HG03066 (cell line): Measurements from ENCODE around the gene INVS.
"Not testable (repeated sequence)": the region's sequence is repeated elsewhere in the genome, so short reads cannot be mapped to it uniquely, and the experiment has no call there.

Experiments used
- ATAC-seq: cut with Tn5 transposase; IDR thresholded peaks from one replicate; pipeline ENCODE4 v1.9.1; 2021; ENCODE audit warnings: low read depth; ENCODE audit not compliant: unreplicated experiment

The INVS gene

DNA sequence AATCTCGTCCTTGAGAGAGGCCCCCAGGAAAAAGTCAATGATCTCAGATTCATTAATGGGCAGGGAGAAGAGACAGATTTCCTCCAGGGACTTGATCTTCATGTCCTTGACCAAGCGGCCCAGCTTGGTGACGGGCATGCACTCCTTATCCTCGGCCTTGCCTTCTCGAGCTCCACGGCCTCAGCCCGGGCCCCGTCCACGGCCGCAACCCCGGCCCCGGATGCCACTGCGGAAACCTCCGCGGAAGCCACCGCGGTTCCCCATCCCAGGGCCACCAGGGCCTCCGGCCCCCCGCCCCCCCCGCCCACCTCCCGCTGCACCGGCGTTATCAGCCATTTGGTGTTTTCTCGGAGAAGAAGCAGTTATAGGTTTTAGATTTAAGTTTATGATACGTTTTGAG, 18.3 kb downstream of the INVS start:
- ATAC-seq: no peak

DNA sequence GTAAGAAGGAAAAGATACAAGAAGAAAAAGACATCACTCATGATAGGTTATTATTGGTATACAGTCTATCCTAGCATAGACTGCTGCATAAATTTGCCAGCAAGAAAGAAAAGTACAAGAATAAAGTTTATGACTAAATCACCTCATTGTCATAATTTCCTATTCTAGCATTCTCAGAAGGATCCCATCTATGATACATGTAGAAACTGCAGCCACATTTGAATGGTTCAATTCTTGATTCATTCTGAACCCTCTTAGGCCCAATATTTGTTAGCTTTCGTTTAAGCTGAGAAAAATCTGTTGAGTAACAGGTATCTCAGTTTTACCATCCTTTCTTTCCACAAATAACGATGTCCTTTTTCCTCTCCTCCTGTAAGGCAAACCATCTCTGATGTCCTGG, 21.2 kb downstream of the INVS start:
- no peak for ATAC-seq

DNA sequence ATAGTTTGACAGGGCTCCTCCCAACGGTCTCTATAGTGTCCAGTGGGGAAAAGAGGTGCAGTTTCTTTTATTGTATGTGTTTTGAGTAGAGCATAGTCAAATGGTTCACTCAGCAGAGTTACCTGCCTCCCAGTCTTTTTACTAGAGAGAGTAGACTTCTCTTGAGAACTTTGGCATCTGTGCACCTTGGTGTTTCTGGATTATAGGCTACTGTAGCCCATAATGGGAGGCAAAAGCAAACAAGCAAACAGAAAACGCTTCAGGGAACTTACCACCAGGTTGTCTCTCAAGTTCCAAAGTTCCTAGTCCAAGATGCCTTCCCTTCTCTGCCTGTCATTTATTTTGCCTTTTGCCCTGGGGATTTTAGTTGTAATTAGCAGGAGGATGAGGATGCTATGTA, 26.2 kb downstream of the INVS start:
- ATAC-seq: no peak

DNA sequence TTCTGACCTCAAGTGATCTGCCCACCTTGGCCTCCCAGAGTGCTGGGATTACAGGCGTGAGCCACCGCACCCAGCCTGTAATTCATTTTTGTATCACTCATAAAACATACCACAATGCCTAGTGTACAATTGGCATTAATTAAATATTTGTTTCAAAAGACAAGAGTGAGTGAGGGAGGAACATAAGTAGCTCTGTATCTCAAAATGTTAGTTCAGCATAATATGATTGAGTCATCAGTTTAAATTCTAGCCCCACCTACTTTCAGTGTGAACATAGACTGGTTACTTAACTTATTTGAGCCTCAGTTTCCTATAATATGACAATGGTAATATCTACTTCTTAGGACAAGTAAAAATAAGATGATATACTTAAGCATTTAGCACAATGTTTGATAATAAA, 26.9 kb downstream of the INVS start:
- no peak for ATAC-seq

DNA sequence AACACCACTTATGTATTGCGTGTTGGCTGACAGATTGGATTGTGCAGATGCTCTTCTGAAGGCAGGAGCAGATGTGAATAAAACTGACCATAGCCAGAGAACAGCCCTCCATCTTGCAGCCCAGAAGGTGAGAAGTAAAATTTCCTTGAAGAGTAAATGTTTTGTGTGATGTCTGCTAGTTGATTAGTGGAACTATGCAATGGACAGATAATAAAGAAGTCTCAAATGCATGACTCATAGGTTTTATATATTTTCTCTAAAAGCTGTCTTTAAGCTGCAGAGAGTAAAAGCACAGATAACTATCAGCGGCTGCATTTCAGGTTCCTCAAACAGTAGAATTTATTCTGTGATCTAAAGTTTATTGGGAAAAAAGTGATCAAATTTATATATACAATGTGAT, 27.4 kb downstream of the INVS start:
- ATAC-seq: no peak

DNA sequence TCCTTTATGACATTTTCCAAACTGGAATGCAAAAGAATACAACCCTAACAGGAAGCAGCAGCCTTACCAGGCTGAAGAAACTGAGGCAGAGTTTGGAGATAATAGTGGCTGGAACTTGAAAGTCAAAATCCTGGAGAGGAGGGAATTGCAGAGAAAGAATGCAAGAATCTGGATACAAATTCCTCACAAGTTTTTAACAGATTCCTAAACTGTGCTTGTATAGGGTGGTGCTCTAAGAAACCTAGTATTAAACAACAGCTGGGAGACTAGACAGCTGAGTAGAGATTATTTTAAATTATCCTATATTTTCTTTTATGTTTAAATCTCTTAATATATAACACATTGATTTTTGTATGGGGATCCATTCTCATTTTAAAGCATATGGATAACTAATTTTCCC, 30.7 kb downstream of the INVS start:
- ATAC-seq: no peak

DNA sequence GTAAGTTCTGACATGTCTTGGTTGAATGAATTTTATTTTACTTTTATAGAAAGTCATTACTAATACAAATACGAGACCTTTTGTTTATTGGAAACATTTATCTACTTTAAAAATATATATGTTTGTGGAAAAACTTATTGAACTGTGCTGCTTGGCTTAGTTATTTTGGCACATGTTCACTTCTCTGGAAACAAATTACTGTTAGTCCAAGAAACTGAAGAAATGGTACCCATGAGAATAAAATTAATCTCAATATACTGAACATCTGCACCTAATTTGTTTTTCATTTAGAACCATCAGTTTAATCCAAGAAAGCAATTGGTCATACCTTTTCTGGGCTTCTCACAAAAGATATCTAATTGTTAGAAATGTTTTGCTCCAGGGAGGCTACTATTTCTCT, 32.2 kb downstream of the INVS start:
- no peak for ATAC-seq

DNA sequence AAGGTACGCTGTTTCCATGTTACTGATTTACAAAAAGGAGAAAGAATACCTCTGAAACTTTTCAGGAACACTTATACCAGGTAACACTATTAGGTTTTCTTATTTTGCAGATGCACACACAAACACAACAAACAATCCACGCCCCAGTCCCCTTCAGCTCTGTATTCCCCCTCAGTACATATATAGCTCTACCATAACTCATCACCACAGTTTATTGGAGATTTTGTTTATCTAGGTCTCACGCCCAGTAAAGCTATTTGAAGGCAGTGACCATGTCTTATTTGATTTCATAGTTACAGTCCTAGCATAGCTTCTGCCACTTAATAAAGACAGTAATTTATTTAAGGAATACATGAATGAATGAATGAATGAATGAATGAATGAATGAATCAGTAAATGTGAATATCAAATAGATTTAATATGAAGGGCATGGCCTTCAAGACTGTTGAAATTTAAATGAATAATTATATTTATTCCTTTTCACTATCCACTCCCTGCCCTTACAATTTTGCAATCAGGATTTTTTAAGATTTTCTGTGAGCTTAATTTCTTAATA, 32.9 kb downstream of the INVS start:
- no peak for ATAC-seq

DNA sequence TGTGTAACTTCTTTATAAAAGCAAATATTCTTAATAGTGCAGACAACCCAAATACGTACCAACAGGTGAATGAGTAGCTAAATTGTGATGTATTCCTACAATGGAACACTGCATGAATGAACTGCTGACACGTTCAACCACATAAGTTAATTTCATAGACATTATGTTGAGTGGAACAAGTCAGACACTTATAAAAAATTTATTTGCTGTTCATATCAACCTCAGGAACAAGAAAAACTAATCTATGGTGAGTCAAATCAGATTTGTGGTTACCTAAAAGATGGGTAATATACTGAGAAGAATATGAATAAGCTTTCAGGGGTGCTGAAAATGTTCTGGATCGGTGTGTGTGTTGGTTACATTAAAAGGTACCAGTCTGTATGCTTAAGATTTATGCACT, 35.7 kb downstream of the INVS start:
- ATAC-seq: no peak

DNA sequence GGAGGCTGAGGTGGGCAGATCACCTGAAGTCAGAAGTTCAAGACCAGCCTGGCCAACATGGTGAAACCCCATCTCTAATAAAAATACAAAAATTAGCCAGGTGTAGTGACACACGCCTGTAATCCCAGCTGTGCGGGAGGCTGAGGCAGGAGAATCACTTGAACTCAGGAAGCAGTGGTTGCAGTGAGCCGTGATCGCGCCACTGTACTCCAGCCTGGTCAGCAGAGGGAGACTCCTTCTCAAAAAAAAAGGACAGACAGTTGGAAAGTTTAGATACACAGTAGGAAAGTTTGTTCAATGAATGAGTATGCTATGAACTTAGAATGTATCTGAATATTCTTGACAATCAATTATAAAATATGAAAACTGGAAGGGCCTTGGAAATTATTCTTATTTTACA, 37.8 kb downstream of the INVS start:
- not testable (repeated sequence) for ATAC-seq

DNA sequence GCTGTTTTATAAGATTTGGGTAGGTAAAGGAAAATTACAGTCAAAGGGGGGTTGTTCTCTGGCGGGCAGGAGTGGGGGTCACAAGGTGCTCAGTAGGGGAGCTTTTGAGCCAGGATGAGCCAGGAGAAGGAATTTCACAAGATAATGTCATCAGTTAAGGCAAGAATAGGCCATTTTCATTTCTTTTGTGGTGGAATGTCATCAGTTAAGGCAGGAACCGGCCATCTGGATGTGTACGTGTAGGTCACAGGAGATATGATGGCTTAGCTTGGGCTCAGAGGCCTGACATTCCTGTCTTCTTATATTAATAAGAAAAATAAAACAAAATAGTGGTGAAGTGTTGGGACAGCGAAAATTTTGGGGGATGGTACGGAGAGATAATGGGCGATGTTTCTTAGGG, 41.3 kb downstream of the INVS start:
- ATAC-seq: not testable (repeated sequence)

DNA sequence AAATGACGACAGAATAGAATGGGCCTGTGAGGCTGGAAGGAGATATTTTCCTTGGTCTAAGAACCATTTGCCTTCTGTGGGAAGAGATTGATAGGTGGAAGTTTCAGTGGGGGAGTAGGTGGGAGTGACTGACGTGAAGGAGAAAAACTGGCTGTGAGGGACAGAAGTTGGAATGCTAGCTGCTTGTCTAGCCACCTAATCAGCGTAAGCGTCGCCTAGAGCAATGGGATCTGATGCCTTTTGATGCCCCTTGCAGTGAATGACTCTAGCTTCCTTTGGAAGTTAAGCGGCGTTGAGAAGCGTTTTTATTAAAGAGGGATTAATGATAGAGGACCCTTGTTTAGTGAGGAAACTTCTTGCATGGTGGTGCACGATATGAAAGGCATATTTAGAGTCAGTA, 42.8 kb downstream of the INVS start:
- not testable (repeated sequence) for ATAC-seq

DNA sequence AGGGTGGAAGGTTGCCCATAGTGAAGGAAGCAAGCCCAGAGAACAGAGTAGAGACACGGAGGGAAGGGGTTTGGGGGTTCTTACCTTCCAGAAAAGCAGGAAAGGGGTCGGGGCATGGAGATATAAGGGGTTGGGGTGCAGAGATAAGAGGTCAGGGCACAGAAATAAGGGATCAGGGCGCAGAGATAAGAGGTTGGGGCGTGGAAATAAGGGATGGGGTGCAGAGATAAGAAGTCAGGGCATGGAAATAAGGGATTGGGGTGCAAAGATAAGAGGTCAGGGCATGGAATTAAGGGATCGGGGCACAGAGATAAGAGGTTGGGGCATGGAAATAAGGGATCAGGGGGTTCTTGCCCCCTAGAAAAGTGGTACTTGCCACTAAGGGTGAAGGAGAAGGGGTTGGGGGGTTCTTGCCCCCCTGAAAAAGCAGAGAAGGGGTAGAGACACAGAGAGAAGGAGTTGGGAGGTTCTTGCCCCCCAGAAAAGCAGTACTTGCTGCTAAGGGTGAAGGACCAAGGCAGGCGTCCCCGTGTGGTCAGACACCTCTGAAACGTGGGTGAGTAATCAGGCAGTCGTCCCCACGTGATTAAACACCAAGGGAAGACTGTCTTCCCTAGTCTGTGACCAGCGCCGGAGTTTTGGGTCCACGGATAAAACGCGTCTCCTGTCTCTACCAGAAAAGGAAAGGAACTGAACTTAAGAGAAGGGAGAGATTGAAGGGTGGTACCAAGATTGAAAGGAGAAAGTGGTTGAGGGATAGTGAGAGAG, 46.3 kb downstream of the INVS start:
- not testable (repeated sequence) for ATAC-seq

DNA sequence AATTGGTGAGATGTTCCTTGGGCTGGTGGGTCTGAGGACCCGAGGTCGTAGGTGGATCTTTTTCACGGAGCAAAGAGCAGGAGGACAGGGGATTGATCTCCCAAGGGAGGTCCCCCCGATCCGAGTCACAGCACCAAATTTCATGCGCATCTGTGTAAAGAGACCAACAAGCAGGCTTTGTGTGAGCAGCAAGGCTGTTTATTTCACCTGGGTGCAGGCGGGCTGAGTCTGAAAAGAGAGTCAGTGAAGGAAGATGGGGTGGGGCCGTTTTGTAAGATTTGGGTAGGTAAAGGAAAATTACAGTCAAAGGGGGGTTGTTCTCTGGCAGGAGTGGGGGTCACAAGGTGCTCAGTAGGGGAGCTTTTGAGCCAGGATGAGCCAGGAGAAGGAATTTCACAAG, 46.9 kb downstream of the INVS start:
- ATAC-seq: not testable (repeated sequence)

DNA sequence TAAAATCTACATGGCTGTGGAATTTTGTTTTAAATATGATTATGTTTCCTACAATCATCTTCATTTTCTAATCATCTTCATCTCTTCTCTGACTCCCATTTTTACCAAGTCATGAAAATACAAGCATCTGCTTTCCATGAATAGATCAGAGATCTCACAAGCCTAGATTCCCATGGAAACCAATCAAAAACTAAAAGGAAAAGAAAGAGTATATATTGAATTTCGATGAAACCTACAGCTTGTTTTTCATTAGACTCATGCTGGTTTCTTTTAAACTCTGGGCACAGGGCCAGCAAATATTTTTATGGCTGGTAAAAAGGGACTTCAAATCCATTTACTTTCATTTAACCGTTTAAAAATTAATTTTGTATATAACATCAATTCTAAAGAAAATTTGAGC, 51.2 kb downstream of the INVS start:
- no peak for ATAC-seq

DNA sequence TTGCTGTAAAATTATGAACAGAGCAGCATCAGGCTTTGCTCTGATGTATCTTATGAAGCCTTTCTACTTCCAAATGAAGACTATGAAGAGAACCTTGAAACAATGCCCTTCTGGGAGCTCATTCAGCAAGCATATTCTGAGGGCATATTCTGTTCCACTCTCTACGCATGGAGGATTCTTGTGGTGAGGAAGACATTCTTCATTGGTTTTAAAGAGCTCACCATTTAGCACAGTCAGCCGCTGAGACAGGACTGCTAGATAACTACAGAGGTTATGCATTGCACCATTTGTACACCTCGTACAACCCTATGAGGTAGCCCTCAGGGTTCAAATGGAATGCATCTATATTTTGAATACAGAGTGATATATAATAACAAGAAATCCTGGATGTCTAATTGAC, 61.0 kb downstream of the INVS start:
- ATAC-seq: no peak

DNA sequence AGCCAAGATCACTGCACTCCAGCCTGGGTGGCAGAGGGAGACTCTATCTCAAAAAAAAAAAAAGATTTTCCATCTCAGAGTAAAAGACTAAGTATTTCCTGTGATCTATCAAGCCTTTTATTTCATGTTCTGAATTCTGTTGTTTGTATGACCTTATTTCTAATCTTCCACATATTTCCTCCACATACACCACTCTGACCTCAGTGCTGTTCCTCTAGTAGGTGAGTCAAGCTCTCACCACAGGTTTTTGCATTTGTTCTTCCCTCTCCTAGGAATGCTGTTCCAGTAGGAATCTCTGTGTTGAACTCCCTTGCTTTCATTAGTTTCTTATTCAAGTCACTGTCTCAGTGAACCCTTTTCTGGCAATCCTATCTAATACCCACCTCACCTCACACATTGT, 68.1 kb downstream of the INVS start:
- no peak for ATAC-seq

DNA sequence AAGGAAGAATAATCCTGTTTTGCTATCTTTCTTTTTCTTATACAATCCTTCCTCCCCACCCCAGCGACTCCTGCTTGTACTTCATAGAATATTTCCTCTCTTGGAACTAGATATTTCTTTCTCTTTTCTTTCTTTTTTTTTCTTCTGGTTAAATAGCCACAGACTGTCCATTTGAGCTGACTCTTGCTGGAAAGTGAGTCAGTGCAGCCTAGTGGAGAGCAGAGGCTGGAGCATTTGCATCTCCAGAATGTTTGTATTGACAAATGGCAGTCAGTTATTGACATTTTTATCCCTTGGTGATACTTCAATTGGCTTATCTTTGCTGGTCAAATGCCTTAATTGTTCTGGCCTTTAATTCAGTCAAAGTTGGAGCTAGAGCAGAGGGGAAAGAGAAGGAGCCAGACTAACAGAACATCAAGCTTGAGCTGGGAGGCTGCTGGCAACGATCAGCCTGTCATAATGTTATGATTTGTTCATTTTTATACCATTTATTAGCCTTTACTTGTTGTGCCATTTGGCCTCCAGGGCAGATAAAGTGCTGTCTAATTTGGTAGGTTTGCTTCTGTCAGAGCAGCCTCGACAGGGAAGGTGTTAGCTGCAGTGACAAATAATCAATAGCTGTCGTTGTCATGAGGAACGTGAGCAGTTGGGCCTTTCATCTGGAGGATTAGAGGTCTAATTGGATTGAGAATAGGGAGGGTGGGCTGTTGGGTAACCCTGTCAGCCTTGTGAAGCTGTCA, 69.0 kb downstream of the INVS start:
- no peak for ATAC-seq

DNA sequence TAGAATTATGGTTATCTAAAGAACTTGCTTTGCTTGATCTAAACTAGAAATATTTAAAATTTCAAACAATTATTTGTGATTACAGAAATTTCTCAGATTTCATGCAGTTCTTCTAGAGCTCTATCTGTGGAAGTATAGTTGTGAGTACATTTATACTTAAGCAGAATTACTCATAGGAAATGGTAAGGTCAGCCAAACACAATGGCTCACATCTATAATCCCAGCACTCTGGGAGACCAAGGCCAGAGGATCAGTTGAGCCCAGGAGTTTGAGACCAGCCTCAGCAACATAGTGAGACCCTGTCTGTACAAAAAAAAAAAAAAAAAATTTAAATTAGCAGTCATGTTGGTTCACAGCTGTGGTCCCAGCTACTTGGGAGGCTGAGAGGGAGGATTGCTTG, 71.0 kb downstream of the INVS start:
- ATAC-seq: no peak

DNA sequence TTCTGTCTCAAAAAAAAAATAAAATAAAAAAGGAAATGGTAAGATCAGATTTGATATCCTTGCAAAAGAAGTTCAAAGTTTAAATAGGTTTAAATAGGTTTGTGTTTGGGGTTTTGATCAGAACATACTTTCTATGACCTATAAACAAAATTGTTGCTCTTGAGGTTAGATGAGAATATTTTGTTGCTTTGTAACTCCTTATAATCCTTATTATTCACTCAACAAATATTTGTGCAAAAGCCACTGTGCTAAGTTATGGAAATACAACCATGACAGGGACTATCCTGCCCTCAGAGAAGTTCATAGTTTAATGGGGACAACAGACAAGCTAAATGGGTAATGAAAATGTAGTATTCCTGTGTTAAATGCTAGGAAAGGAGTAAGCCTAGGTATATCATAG, 71.5 kb downstream of the INVS start:
- ATAC-seq: no peak

DNA sequence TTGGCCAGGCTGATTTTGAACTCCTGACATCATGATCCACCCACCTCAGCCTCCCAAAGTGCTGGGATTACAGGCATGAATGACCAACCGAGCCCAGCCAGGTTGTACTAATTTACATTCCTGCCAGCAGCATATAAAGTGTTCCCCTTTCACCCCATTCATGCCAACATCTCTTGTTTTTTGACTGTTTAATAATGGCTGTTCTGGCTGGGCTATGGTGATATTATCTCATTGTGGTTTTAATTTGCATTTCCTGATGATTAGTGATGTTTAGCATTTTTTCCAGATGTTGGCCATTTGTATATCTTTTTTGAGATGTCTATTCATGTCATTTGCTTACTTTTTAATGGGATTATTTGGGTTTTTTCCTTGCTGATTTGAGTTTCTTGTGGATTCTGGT, 87.3 kb downstream of the INVS start:
- no peak for ATAC-seq

DNA sequence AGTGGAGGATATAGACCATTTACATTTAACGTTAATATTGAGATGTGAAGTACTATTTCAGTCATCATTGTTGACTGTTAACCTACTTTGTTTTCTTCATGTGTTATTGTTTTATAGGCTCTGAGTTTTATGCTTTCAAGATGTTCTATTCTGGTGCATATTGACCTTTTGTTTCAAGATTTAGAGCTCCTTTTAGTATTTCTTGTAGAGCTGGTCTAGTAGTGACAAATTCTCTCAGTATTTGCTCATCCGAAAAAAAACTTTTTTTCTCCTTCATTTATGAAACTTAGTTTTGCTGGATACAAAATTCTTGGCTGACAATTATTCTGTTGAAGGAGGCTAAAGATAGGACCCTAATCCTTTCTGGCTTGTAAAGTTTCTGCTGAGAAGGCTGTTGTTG, 91.3 kb downstream of the INVS start:
- ATAC-seq: no peak
